Measurements from ENCODE around the gene WNK3. TPM values are rescaled to one million over a fixed set of nuclear protein-coding genes. Genes with fewer than 3 reads are reported as not detected.
A peak's percentile ranks its signal among the peaks of the same experiment; 100 is the strongest.
"Not testable (repeated sequence)": the region's sequence is repeated elsewhere in the genome, so short reads cannot be mapped to it uniquely, and the experiment has no call there.

Gene WNK3
- 10 to 100 TPM in 7 of 9 donors, 1 to 10 TPM in 2; 7.7 to 27.2 (median 14.9) TPM for total RNA-seq
- polyA plus RNA-seq = 1 to 10 TPM; 1.2 to 3.6 (median 1.5) TPM
- long read RNA-seq, donor 1 = 0 reads
- long read RNA-seq, donor 2 = 0 reads
- long read RNA-seq, donor 3 = 0 reads
- long read RNA-seq, donor 4, partial matches to known transcripts = 6 of 23 reads
- long read RNA-seq, donor 4, other reads (novel, unspliced or antisense) = 17 of 23 reads
- long read RNA-seq, donor 5 = 0 reads
- long read RNA-seq, donor 6, partial matches to known transcripts = 1 of 13 reads
- long read RNA-seq, donor 6, other reads (novel, unspliced or antisense) = 12 of 13 reads
- long read RNA-seq, donor 7 = 0 reads
- long read RNA-seq, donor 8 = 0 reads
- long read RNA-seq, donor 9 = 0 reads
- long read RNA-seq, donor 10 = 0 reads

- H3K36me3 ChIP-seq (replicated peaks in 1 of 2) = no peaks in the 10 kb centered on the region
- WGBS, 4 donors = 0 to 44% (median 21%) methylated on average over 23 to 82 of the region's 88 CpGs
- DNase-seq = peak; percentile 82 to 90 (median 84)
- intact Hi-C loops (cut with DNase I) = no loop called here
- TF ChIP-seq, protein P1, sequence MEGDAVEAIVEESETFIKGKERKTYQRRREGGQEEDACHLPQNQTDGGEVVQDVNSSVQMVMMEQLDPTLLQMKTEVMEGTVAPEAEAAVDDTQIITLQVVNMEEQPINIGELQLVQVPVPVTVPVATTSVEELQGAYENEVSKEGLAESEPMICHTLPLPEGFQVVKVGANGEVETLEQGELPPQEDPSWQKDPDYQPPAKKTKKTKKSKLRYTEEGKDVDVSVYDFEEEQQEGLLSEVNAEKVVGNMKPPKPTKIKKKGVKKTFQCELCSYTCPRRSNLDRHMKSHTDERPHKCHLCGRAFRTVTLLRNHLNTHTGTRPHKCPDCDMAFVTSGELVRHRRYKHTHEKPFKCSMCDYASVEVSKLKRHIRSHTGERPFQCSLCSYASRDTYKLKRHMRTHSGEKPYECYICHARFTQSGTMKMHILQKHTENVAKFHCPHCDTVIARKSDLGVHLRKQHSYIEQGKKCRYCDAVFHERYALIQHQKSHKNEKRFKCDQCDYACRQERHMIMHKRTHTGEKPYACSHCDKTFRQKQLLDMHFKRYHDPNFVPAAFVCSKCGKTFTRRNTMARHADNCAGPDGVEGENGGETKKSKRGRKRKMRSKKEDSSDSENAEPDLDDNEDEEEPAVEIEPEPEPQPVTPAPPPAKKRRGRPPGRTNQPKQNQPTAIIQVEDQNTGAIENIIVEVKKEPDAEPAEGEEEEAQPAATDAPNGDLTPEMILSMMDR (IDR thresholded peaks at IDR 0.05) = no peak
- peak in 1 of 2 donors; percentile 25 for TF ChIP-seq POLR2A (IDR thresholded peaks at IDR 0.05)
- no peaks in the 10 kb centered on the region for H3K4me1 ChIP-seq (replicated peaks in 1 of 2)
- H3K9me3 ChIP-seq (replicated peaks in 1 of 3) = peaks cover 0 to 3% (median 0%) of the 10 kb centered on the region in 3 donors
- H3K27me3 ChIP-seq = no peaks in the 10 kb centered on the region
- peak within 1 kb of the TSS in 2 of 4 donors; percentile 7 to 53 for H3K4me3 ChIP-seq
- peak within 1 kb of the TSS in 4 of 5 donors; percentile 51 to 86 (median 70) for H3K27ac ChIP-seq
Measured at GRCh38 chrX:54357414-54358377, at the start of gene WNK3. TSS of gene WNK3 (minus strand) at chrX:54358046.

DNA sequence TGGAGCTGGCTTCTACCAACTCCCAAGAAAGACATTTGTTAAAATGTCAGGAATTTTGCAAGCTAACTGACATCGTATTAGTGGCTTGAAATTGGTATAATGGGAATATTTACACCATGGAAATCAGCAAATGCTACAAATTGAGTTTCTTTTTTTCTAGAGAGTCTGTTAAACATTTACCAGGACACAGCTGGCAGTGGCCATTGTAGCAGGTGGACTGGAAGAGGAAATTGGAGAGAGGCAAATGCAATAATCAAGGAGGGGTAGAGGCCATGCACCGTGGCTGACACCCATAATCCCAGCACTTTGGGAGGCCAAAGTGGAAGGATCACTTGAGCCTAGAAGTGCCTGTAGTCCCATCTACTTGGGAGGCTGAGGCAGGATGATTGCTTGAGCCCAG lies 49.4 kb upstream of the WNK3 start:
- 57 to 69% (median 68%) methylated on average over 1 to 2 of the region's 2 CpGs for WGBS, 4 donors
- TF ChIP-seq POLR2A (IDR thresholded peaks at IDR 0.05) = no peak
- TF ChIP-seq, protein P1 (IDR thresholded peaks at IDR 0.05) = no peak

DNA sequence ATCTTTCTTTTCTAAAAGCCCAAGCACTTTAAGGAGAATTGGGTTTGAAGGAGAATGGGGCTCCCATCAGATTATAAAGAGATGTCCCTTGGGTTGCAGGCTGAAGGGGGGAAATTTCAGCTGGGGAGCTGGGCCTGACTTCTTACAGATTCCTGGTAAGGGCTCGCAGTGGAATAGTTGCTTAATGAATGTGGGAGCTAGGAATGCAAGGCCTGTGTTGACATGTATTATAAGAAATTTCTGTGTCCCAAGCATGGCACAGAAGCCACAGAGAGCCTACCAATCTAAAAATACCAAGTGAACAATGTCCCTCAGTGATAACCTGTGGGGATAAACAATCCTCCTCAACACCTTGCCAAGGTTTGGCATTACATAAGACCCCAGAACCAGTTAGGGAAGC lies 39.3 kb upstream of the WNK3 start:
- 88 to 100% (median 94%) methylated on average over 1 of the region's 1 CpG for WGBS, 4 donors
- H3K27ac ChIP-seq = no peak overlapping the region
- TF ChIP-seq, protein P1 (IDR thresholded peaks at IDR 0.05) = no peak
- TF ChIP-seq POLR2A (IDR thresholded peaks at IDR 0.05) = no peak
- H3K27me3 ChIP-seq = no peaks in the 10 kb centered on the region
- intact Hi-C loops (cut with DNase I) = no loop called here
- no peak for DNase-seq
- no peaks in the 10 kb centered on the region for H3K4me1 ChIP-seq (replicated peaks in 1 of 2)
- H3K9me3 ChIP-seq (replicated peaks in 1 of 3) = no peaks in the 10 kb centered on the region
- H3K4me3 ChIP-seq = no peak overlapping the region
- H3K36me3 ChIP-seq (replicated peaks in 1 of 2) = no peaks in the 10 kb centered on the region

More for the DNA sequence above, 49.4 kb upstream of the WNK3 start:
- H3K9me3 ChIP-seq (replicated peaks in 1 of 3) = no peaks in the 10 kb centered on the region
- no peaks in the 10 kb centered on the region for H3K4me1 ChIP-seq (replicated peaks in 1 of 2)
- H3K27me3 ChIP-seq = no peaks in the 10 kb centered on the region
- DNase-seq = no peak
- intact Hi-C loops (cut with DNase I) = no loop called here
- H3K27ac ChIP-seq = no peak overlapping the region
- H3K36me3 ChIP-seq (replicated peaks in 1 of 2) = no peaks in the 10 kb centered on the region
- H3K4me3 ChIP-seq = no peak overlapping the region

DNA sequence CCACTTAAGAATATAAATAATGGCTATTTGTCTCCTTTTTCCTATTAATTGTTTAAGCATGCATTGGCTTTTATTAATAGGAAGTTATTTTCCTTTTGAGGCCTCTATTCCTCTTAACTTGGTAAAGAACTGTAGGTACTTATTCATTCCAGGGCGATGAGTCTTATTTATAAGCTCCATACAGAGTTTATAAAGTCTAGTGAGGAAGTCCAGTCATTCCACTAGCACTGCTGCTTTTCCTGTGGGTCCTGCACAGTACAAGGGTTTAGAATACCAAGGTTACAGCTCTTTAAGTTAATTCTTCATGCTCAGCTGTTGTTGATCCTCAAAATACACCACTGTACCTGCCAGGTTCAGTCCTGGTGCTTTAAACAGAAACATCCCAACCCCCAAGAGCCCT lies 28.5 kb upstream of the WNK3 start:
- H3K27ac ChIP-seq = no peak overlapping the region
- DNase-seq = no peak
- H3K9me3 ChIP-seq (replicated peaks in 1 of 3) = no peaks in the 10 kb centered on the region
- TF ChIP-seq, protein P1 (IDR thresholded peaks at IDR 0.05) = no peak
- TF ChIP-seq POLR2A (IDR thresholded peaks at IDR 0.05) = no peak
- intact Hi-C loops (cut with DNase I) = no loop called here
- no peaks in the 10 kb centered on the region for H3K4me1 ChIP-seq (replicated peaks in 1 of 2)
- WGBS, 4 donors = 59 to 83% (median 64%) methylated on average over 1 of the region's 1 CpG
- no peaks in the 10 kb centered on the region for H3K27me3 ChIP-seq
- H3K4me3 ChIP-seq = no peak overlapping the region
- no peaks in the 10 kb centered on the region for H3K36me3 ChIP-seq (replicated peaks in 1 of 2)

DNA sequence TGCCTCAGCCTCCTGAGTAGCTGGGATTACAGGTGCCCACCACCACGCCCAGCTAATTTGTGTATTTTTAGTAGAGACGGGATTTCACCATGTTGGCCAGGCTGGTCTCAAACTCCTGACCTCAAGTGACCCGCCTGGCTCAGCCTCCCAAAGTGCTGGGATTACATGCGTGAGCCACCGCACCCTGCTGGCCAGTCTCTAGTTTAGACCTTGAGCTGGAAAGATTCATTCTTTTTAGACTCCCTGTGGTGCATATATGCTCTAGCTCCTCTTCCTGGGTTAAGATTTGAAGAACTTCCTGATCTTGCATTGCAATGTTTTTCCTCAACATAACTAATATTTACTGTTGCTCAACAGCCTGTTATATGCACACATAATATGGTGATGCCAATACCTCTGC lies 26.8 kb upstream of the WNK3 start:
- H3K27me3 ChIP-seq; H3K9me3 ChIP-seq (replicated peaks in 1 of 3); intact Hi-C loops (cut with DNase I); H3K4me1 ChIP-seq (replicated peaks in 1 of 2); H3K36me3 ChIP-seq (replicated peaks in 1 of 2); H3K4me3 ChIP-seq: not testable (repeated sequence)
- peak in 4 of 7 donors; percentile 16 to 48 (median 20) for DNase-seq
- 61 to 94% (median 75%) methylated on average over 2 to 5 of the region's 5 CpGs for WGBS, 4 donors
- peak overlapping the region in 1 of 5 donors; percentile 20 for H3K27ac ChIP-seq

Measured in adrenal gland (tissue), 19 donors.